GM10266 (cell line): Measurements from ENCODE around the gene DCAF11.

Source experiments
- DNase-seq: peaks from one replicate; pipeline ENCODE4 v3.0.0; 2012; ENCODE audit errors: extremely low spot score
- CTCF ChIP-seq: IDR thresholded peaks from 2 replicates; pipeline ENCODE4 v1.5.1; 2012; ENCODE audit warnings: mild to moderate bottlenecking, low read depth; ENCODE audit not compliant: control insufficient read depth, insufficient read depth; ENCODE audit errors: missing control alignments

The DCAF11 gene

DNA sequence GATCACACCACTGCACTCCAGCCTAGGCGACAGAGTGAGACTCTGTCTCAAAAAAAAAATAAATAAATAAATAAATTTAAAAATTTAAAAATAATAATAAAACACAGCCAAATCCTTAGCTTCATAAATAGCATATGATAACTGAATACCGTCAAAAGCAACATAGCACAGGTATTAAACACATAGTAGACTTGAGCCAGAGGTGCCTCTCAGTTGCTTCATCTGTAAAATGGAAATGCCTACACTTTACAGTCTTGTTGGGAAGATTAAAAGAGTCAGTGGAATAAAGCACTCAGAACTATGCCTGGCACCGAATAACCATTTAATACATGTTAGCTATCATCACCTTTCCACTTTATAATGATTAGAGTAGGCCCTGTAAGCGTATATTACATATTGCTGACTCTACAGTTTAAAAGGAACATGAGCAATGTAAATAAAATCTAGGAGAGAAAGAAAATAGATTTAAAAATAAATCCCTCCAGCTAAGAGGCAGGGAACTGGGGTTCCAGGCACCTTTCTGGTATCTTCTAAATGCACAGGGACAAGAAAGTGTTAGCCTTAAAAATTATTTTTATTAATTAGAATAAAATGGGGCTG, 7.8 kb upstream of the DCAF11 start:
- DNase-seq: no peak
- TF ChIP-seq CTCF: no peak

DNA sequence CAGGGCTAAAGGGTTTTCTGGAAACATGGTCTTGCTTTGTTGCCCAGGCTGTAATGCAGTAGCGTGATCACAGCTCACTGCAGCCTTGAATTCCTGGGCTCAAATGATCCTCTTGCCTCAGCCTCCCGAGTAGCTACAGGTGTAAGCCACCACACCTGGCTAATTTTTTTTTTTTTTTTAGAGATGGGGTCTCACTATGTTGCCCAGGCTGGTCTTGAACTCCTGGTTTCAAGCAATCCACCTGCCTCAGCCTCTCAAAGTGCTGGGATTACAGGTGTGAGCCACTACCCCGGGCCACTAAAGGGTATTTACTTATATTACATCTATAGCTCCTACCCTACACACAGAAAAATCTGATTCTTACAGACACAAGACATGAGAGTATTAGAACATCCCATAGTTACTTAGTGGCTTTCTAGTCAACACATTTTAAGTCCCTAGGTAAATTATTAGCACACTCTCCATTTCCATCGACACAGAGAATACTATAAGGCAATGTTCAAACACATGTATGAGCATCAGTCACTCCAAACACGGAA, 6.2 kb upstream of the DCAF11 start:
- TF ChIP-seq CTCF: no peak
- no peak for DNase-seq

GRCh38 chr14:24110060-24110459, 4.5 kb upstream of the DCAF11 start:
- TF ChIP-seq CTCF: no peak
- no peak for DNase-seq

- no peak for TF ChIP-seq CTCF
These were observed 4.1 kb upstream of the DCAF11 start for GRCh38 chr14:24110523-24110922.

DNA sequence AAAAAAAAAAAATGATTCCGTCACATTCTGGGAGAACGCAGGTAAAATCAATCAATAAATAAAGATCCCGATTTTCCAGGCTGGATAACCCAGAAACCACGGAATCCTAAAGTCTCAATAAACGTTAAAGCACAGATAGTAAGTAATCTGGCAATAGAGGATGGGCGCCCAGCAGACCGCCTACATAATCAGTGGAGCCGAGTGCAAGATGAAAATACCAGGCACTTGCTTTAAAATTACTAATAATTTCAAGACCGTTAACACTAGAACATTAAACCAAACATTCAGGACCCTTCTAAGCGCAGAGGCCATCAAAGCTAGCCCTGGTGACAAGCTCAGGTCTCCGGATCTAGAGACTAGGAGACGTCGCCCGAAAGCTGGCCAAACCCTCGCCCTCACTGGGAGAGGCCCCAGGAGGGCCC, 1.2 kb upstream of the DCAF11 start:
- TF ChIP-seq CTCF: no peak
- no peak for DNase-seq

More at GRCh38 chr14:24110523-24110922, 4.1 kb upstream of the DCAF11 start:
- no peak for DNase-seq

DNA sequence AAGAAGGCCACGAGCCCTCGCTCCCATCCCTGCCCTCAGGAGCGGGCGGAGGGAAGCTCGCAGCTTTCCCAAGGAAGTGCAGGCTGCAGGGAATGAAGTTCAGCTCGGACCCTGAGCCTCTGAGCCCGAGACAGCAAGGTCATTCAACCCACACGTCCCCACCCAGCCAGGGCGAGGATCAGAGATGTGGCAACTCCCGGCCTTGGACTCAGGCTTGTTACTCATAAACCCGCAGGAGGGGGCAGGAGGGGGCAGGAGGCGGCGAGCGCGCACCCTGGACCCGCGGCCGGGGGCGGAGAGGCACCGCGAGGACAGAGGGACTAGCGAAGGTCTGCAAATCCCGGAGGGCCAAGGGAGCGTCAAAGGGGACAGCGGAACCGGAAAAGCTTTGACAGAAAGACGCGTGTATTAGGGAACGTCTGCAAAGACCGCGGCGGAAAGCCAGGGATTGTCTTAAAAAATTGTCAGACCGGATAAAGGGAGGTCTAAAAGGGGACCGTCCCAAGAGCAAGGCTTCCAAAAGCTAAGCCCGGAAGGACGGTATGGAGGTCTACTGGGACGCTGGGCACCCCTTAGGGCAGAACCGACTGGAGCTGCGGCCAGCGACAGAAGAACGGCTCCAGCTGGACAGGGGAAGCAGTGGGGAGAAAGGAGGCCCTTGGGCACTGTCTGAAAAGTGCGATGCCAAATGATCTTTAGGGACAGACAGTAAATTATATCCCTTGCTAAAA, 611 bp upstream of the DCAF11 start:
- peak; percentile 76 for DNase-seq
- no peak for TF ChIP-seq CTCF
